Measurements from ENCODE around the gene RAC3. TPM values are rescaled to one million over a fixed set of nuclear protein-coding genes. Genes with fewer than 3 reads are reported as not detected.

RAC3 gene
- total RNA-seq, 1 donor from 2014 or later: 31.6 TPM

DNA sequence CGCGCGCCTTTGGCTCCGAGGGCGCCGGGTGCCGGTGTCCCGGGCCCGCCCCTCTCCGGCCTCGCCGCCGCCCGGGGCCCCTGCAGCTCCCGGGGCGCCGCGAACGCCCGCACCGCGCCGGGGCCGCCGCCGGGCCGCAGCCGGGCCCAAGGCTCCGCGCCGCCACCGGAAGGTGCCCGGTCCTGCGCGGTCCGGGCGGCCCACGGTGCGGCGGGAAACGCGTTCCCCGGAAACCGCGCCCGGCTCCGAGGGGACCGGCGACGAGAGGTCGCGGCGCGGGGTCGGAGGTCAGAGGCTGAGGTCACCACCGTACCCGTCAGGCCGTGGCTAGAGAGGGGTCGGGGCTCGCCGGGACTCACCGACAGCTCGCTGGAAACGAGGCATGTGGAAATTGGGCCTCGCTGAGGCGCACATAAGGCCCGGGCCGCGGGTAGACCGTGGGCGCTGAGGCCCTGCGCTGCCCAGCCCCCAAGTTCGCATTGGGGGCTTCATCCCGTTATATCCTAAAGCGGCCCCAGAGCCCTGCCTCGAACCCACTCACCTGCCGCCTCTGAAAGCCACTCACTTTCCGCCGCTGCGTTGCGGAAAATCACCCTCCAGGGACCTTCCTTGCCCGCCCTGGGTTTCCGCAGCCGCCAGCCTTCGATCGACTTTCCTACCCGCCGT lies 34.3 kb downstream of the RAC3 start, which contains the start of gene DUS1L:
DUS1L (minus strand) TSS at position 167 of the 666 bp plus-strand sequence. CDS start 745 bp downstream, outside the sequence.
- H2AFZ ChIP-seq (replicated peaks): peak within 1 kb of the TSS; percentile 83
- peaks cover 12% of the 10 kb centered on the region for H3K79me2 ChIP-seq (ENCODE audit: low read depth)
- H4K20me1 ChIP-seq (ENCODE audit: low read depth): no peaks in the 10 kb centered on the region
- Mint-ChIP-seq H3K9me3 (no peaks in the 10 kb centered on the region), H3K36me3 (no peaks in the 10 kb centered on the region), H3K4me3 (peak within 1 kb of the TSS; percentile 89), H3K27ac (peak within 1 kb of the TSS; percentile 78), H3K27me3 (ENCODE audit: insufficient read depth, low read depth) (peaks cover 5% of the 10 kb centered on the region), H3K4me1 (peaks cover 10% of the 10 kb centered on the region)
- H3K9ac ChIP-seq: peak within 1 kb of the TSS; percentile 87
- peak within 1 kb of the TSS; percentile 76 for H3K4me3 ChIP-seq
- peak within 1 kb of the TSS; percentile 100 for H3K4me2 ChIP-seq
- TF ChIP-seq, protein P1, sequence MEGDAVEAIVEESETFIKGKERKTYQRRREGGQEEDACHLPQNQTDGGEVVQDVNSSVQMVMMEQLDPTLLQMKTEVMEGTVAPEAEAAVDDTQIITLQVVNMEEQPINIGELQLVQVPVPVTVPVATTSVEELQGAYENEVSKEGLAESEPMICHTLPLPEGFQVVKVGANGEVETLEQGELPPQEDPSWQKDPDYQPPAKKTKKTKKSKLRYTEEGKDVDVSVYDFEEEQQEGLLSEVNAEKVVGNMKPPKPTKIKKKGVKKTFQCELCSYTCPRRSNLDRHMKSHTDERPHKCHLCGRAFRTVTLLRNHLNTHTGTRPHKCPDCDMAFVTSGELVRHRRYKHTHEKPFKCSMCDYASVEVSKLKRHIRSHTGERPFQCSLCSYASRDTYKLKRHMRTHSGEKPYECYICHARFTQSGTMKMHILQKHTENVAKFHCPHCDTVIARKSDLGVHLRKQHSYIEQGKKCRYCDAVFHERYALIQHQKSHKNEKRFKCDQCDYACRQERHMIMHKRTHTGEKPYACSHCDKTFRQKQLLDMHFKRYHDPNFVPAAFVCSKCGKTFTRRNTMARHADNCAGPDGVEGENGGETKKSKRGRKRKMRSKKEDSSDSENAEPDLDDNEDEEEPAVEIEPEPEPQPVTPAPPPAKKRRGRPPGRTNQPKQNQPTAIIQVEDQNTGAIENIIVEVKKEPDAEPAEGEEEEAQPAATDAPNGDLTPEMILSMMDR (IDR thresholded peaks at IDR 0.05): no peak
- TF ChIP-seq EZH2phosphoT487 (IDR thresholded peaks at IDR 0.05) (no peak), EZH2 (IDR thresholded peaks at IDR 0.05) (no peak)
- H3K4me1 ChIP-seq: peaks cover 6% of the 10 kb centered on the region
- H3K27ac ChIP-seq: no peak within 1 kb of the TSS
- no peaks in the 10 kb centered on the region for H3K36me3 ChIP-seq
- no peaks in the 10 kb centered on the region for H3F3A ChIP-seq (ENCODE audit: low read depth)
- DNase-seq (ENCODE audit: low spot score): peak; percentile 83
- peaks cover 6% of the 10 kb centered on the region for H3K27me3 ChIP-seq
- H3K9me3 ChIP-seq (ENCODE audit: low read depth): no peaks in the 10 kb centered on the region

DNA sequence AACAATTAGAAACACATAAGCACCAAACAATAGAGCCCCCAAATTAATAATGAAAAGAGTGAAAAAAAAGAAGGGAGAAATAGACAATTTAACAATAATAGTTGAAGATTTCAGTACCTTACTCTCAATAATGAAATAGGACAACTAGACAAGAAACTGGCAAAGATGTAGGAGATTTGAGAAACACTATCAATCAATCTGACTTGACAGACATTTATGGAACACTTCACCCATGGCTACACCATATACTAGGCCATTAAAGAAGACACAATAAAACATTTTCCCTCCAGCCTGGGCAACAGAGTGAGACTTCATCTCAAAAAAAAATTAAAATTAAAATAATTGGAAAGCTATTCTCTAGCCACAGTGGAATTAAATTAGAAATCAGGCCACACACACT lies 39.1 kb downstream of the RAC3 start:
- H3K27ac Mint-ChIP-seq: no peak overlapping the region
- H3K27me3 Mint-ChIP-seq (ENCODE audit: insufficient read depth, low read depth): peaks cover 7% of the 10 kb centered on the region
- no peaks in the 10 kb centered on the region for H3K9me3 Mint-ChIP-seq
- Histone ChIP-seq H3K27me3 (peaks cover 41% of the 10 kb centered on the region), H3K27ac (no peak overlapping the region), H3K4me3 (no peak overlapping the region), H3K36me3 (no peaks in the 10 kb centered on the region), H2AFZ (replicated peaks) (no peak overlapping the region), H3F3A (ENCODE audit: low read depth) (peaks cover under 1% of the 10 kb centered on the region), H3K4me2 (no peak overlapping the region), H3K9me3 (ENCODE audit: low read depth) (no peaks in the 10 kb centered on the region), H3K79me2 (ENCODE audit: low read depth) (no peaks in the 10 kb centered on the region), H4K20me1 (ENCODE audit: low read depth) (no peaks in the 10 kb centered on the region), H3K4me1 (peaks cover 6% of the 10 kb centered on the region), H3K9ac (no peak overlapping the region)
- H3K36me3 Mint-ChIP-seq: no peaks in the 10 kb centered on the region
- no peak for DNase-seq (ENCODE audit: low spot score)
- no peak overlapping the region for H3K4me3 Mint-ChIP-seq
- no peak for TF ChIP-seq EZH2phosphoT487 (IDR thresholded peaks at IDR 0.05)
- TF ChIP-seq EZH2 (IDR thresholded peaks at IDR 0.05): no peak
- TF ChIP-seq, protein P1 (IDR thresholded peaks at IDR 0.05): no peak
- peaks cover 5% of the 10 kb centered on the region for H3K4me1 Mint-ChIP-seq

DNA sequence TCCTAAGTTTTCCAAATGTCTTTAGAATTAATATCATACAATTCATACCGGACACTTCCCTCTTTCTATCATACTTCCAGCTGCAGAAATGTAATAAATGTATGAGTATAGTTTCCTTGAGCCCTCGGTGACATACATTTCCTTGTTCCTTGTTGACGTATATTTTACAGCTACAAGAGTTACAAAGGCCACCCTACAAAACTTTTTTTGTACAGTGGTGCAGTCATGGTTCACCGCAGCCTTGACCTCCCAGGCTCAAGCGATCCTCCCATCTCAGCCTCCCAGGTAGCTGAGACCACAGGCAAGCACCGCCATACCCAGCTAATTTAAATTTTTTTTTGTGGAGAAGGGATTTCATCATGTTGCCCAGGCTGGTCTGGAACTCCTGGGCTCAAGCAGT lies 41.3 kb downstream of the RAC3 start:
- H3K27ac ChIP-seq: no peak overlapping the region
- no peak overlapping the region for H3K4me2 ChIP-seq
- no peak for TF ChIP-seq EZH2 (IDR thresholded peaks at IDR 0.05)
- TF ChIP-seq, protein P1 (IDR thresholded peaks at IDR 0.05): no peak
- TF ChIP-seq EZH2phosphoT487 (IDR thresholded peaks at IDR 0.05): no peak
- H3K36me3 ChIP-seq: no peaks in the 10 kb centered on the region
- no peak overlapping the region for H3K9ac ChIP-seq
- Mint-ChIP-seq H3K4me3 (no peak overlapping the region), H3K4me1 (no peaks in the 10 kb centered on the region), H3K36me3 (no peaks in the 10 kb centered on the region), H3K27me3 (ENCODE audit: insufficient read depth, low read depth) (peaks cover 4% of the 10 kb centered on the region), H3K27ac (no peak overlapping the region), H3K9me3 (no peaks in the 10 kb centered on the region)
- H3K9me3 ChIP-seq (ENCODE audit: low read depth): no peaks in the 10 kb centered on the region
- no peaks in the 10 kb centered on the region for H3K79me2 ChIP-seq (ENCODE audit: low read depth)
- H3K4me1 ChIP-seq: no peaks in the 10 kb centered on the region
- H3K27me3 ChIP-seq: peaks cover 41% of the 10 kb centered on the region
- no peak for DNase-seq (ENCODE audit: low spot score)
- H4K20me1 ChIP-seq (ENCODE audit: low read depth): peaks cover 8% of the 10 kb centered on the region
- no peak overlapping the region for H3K4me3 ChIP-seq
- no peak overlapping the region for H2AFZ ChIP-seq (replicated peaks)
- H3F3A ChIP-seq (ENCODE audit: low read depth): peaks cover 20% of the 10 kb centered on the region
